ENCODE data around the gene TMEM176A.
"Not testable (repeated sequence)": the region's sequence is repeated elsewhere in the genome, so short reads cannot be mapped to it uniquely, and the experiment has no call there.

The TMEM176A gene, protein sequence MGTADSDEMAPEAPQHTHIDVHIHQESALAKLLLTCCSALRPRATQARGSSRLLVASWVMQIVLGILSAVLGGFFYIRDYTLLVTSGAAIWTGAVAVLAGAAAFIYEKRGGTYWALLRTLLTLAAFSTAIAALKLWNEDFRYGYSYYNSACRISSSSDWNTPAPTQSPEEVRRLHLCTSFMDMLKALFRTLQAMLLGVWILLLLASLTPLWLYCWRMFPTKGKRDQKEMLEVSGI

GRCh38 chr7:150800581-150801241 lies at the start of gene TMEM176A:
Gene TMEM176A, plus strand, starts transcription at chr7:150800769. Its CDS starts 782 bp downstream, at chr7:150801551.
- no peak for DNase-seq (ENCODE audit: low read depth in 2 of 2)

DNA sequence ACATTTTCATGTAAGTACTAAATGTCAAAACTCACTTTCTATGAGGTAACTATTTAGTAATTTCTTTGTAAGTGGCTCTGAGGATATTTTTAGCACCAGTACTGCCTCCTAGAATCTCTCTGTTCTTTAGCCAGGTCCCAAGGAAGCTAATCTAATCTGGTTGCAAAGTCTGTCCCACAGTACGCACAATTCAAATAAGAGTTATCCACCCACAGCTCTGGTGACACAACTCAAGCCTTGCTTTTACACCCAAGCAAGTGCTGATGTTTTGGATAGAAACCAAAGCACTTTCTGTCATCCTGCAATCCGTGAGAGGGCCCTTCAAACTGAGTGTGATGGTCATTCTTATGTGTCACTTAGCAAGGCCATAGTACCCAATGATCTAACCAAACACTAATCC lies 48.9 kb upstream of the TMEM176A start:
- no peak for DNase-seq (ENCODE audit: low read depth in 2 of 2)

DNA sequence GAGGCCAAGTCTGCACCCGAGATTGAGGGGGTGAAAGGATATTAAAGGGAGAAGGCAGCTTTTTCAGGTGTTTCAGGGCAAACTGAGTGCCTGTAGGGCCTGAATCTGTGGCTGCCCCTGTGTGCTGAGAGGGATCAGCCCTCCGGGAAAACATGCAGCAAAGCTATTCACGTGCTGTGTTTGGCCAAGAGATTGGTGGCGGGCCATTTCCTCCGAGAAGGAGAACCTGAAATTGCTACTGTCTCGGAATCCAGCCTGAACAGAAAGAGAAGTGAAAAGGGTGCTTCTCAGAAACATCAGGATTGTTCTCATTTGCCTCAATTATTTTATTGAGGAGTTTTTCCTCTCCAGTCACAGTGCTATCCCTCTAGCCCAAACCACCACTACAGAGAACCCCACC lies 47.3 kb upstream of the TMEM176A start:
- no peak for DNase-seq (ENCODE audit: low read depth in 2 of 2)

DNA sequence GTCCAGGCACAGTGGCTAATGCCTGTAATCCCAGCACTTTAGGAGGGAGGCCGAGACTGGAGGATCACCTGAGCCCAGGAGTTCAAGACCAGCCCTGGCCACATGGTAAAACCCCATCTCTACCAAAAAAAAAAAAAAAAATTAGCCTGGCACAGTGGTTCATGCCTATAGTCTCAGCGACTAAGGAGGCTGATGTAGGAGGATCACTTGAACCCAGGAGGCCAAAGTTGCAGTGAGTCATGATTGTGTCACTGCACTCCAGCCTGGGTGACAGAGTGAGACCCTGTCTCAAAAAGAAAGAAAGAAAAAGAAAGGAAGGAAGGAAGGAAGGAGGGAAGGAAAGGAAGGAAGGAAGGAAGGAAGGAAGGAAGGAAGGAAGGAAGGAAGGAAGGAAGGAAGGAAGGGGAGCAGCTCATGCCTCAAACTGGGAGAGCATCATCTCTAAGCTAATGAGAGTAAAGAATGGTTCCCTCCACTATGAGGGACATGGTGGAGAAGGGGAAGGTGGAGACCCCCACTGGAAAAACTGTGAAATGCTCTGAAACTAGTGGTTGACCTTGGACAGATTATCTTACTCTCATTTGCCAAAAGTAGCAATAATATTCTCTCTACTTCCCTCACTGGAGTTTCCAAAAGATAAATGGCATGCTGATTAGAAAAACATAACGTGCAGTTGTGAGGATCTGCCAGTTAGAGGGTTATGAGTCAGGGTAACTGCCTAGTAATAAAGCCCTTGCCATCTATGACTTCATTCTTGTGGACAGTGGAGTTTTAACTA lies 46.6 kb upstream of the TMEM176A start:
- DNase-seq (ENCODE audit: low read depth in 2 of 2), result no peak

GRCh38 chr7:150754951-150755350 lies 45.6 kb upstream of the TMEM176A start:
- no peak for DNase-seq (ENCODE audit: low read depth in 2 of 2)

GRCh38 chr7:150755473-150756099 lies 45.0 kb upstream of the TMEM176A start:
- DNase-seq (ENCODE audit: low read depth in 2 of 2), result no peak

GRCh38 chr7:150756166-150756565 lies 44.4 kb upstream of the TMEM176A start:
- DNase-seq (ENCODE audit: low read depth in 2 of 2), result no peak

DNA sequence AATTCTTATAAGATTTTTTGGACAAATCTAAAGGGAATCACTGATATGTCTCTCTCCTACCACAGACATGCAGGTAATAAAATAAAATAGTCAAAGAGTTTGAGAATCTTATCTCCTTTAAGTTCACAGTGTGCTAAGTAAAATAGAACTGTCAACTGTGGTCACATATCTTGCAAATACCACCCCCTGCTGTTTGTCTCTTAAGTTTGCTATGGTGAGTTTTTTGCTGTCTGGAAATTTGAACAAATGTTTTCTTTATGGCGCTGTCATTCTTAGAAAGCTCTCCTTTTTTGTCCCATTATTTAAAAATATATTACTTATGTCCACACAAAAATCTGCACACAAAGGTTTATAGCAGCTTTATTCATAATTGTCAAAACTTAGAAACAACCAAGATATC lies 43.7 kb upstream of the TMEM176A start:
- no peak for DNase-seq (ENCODE audit: low read depth in 2 of 2)

DNA sequence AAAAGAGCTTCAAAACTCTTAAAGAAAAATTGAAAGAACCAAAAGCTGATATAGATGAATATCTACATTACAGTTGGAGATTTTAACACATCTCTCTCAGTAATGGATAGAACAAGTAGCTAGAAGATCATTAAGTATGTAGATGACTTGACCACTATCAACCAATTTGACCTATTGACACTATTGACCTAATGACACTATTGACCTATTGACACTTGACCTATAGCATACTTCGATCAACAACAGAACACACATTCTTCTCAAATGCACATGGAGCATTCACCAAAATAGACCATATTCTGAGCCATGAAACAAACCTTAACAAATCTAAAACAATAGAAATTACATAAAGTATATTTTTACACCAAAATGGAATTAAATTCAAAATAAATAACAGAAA lies 41.1 kb upstream of the TMEM176A start:
- no peak for DNase-seq (ENCODE audit: low read depth in 2 of 2)

DNA sequence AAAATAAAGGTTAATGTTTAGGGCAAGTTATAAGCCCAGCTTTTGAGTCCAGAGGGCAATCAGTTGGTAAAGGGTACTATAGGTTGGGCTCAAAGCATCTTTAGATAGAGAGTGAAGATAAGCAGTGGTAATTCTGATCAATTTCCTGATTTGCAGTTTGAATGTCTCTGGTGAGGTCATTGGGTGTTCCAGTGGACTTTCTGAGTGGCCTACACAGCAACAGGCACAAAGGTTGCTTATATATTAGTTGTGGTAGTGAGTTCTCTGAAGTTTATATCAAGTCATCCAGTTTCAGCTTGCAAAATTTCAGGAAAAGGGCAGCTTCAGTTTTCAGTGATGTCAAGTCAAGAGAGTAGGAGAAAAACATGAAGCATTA lies 34.2 kb upstream of the TMEM176A start:
- no peak for DNase-seq (ENCODE audit: low read depth in 2 of 2)

DNA sequence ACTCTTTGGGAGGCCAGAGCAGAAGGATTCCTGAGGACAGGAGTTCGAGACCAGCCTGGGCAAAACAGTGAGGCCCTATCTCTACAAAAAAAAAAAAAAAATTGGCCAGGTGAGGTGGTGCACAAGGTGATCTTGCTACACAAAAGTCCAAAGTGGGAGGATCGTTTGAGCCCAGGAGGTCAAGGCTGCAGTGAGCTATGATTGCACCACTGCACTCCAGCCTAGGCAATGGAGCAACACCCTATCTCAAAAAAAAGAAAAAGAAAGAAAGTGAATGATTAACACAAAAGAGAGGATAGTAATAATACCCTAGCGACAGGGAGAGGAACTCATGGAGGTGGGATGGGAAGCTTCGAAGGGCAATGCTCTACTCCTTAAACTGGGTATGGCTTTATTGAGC lies 30.8 kb upstream of the TMEM176A start:
- DNase-seq (ENCODE audit: low read depth in 2 of 2), result no peak

GRCh38 chr7:150774131-150774530 lies 26.4 kb upstream of the TMEM176A start:
- not testable (repeated sequence) for DNase-seq (ENCODE audit: low read depth in 2 of 2)

DNA sequence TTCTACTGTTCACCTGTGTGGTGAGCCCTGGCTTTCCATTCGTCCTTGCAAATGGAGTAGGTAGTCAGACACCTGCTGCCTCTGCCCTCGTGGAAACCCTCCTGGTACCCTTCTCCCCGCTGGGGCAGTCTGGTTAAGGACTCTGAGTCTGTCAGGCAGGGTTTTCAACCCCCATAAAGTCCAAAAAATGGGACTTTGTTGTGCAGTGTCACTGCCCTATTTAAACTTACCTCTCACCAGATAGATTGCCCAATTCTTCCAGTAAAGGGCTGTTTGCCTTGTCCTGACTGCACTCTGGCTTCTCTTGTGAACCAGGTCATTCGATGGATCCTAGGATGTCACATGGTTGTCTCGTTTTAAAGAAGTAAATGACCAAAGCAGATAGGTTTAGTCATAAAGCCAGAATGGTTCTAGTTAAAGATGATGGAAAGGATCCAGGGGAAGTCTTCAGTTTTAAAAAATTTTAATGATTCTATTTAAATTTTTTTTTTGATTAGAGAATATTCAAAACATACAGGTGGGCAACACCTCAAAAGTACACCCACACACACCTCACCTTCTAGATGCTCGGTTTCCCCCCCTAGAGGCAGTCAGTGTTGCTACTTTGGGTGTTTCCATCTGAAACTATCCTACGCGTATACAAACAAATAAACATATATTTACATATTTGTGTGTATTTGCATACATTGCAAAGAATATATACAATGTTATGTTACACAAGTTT lies 22.4 kb upstream of the TMEM176A start:
- DNase-seq (ENCODE audit: low read depth in 2 of 2), result no peak

GRCh38 chr7:150778738-150779301 lies 21.7 kb upstream of the TMEM176A start:
- peak; percentile 45 to 75 for DNase-seq (ENCODE audit: low read depth in 2 of 2)

DNA sequence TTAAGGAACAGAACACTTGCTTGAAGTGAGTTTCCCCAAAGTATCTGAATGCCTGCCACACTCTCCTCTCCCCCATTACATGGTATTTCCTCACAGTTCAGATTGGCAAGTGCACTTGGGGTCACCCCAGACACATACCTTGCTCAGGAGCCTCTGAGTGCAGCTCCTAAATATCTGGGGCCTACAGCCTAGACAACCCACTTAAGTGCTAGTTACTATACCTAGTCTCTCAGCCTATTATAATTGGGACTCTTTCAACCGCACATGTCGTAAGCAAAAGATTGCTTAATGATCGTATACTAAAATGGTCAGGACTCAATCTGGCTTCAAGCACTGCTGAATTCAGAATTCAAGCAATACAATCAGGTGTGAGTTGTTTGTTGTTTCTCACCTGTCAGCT lies 20.3 kb upstream of the TMEM176A start:
- DNase-seq (ENCODE audit: low read depth in 2 of 2), result no peak

DNA sequence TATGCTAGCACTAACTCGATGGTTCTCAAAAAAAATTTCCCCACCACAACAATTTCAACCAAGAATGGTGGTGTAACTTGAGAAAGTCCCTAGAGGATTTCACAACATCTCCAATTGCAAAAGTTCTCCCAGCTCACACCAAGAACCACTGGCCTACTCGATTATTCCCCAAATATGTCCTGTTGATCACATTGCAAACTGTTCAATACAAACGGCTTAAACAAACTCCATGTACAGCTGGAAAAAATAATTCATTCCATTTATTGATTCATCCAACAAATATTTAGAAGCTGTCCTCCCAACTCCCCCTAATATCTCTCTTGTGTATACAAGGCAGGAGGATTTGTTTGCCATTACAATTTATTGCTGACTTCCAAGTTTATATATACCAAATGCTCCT lies 19.5 kb upstream of the TMEM176A start:
- DNase-seq (ENCODE audit: low read depth in 2 of 2), result no peak

DNA sequence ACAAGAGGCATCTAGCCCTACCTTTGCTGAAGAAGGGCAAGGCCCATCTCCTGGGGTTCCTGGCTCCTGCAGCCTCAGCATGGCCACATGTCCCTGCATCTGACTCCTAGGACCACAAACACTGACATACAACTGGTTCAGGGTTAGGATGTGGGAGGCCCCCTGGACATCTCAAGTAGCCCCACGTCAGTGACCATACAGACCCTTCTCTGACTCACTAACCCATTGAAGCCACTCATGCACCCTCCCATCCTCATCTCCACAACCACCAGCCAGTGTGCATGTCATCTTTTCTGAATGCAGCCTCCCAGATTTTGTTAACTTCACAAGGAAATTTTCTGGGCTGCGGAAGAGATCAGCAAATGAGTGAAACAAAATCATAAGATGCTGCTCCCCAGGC lies 18.6 kb upstream of the TMEM176A start:
- DNase-seq (ENCODE audit: low read depth in 2 of 2), result no peak

DNA sequence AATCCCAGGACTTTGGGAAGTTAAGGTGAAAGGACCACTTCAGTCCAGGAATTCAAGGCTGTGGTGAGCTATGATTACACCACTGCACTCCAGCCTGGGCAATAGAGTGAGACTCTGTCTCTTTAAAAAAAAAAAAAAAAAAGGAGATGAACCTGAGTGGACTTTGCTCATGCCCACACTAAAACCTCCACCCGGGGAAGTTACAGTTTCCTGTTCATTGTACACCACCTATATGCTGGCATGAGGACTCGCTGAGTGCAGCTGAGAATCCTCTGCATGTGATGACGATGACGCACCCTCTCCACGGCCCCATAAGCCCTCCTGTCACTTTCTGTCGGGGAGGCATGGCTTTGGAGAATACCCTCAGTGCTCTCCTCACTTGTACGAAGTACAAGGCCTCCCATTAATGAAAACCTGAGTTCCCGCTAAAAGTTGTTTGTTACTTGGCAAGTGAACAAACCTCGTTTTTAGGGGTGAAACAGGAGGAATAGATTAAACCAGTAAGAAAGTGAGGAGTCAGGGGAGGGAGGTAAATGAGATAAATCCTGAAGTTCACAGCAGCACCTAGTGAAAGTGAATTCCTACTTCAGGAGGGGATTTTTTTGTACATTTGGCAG lies 16.3 kb upstream of the TMEM176A start:
- DNase-seq (ENCODE audit: low read depth in 2 of 2), result no peak

- DNase-seq (ENCODE audit: low read depth in 2 of 2), result no peak
Observed at GRCh38 chr7:150784954-150785353, 15.6 kb upstream of the TMEM176A start.

GRCh38 chr7:150787321-150788281 lies 13.0 kb upstream of the TMEM176A start:
- DNase-seq (ENCODE audit: low read depth in 2 of 2), result no peak
